ENCODE results near the gene MAGEH1.
"Not testable (repeated sequence)": the region's sequence is repeated elsewhere in the genome, so short reads cannot be mapped to it uniquely, and the experiment has no call there.

Gene MAGEH1

GRCh38 chrX:55451990-55452832, at the start of gene MAGEH1:
Gene MAGEH1, plus strand, starts transcription at chrX:55452127. Its CDS starts 248 bp downstream, at chrX:55452375.
- TF ChIP-seq CTCF (IDR thresholded peaks at IDR 0.05; ENCODE audit: insufficient read depth, missing control alignments) = no peak
- DNase-seq (ENCODE audit: insufficient read length, low spot score) = no peak
- FAIRE-seq = no peak

GRCh38 chrX:55427079-55427478, 24.8 kb upstream of the MAGEH1 start:
- not testable (repeated sequence) for FAIRE-seq; DNase-seq (ENCODE audit: insufficient read length, low spot score)

GRCh38 chrX:55443468-55443867, 8.5 kb upstream of the MAGEH1 start:
- not testable (repeated sequence) for DNase-seq (ENCODE audit: insufficient read length, low spot score); FAIRE-seq

- no peak for TF ChIP-seq CTCF (IDR thresholded peaks at IDR 0.05; ENCODE audit: insufficient read depth, missing control alignments)
- DNase-seq (ENCODE audit: insufficient read length, low spot score) = no peak
- FAIRE-seq = no peak
Measured at GRCh38 chrX:55450259-55450658, 1.7 kb upstream of the MAGEH1 start.

GRCh38 chrX:55451141-55451540, 786 bp upstream of the MAGEH1 start:
- TF ChIP-seq CTCF (IDR thresholded peaks at IDR 0.05; ENCODE audit: insufficient read depth, missing control alignments) = no peak
- no peak for DNase-seq (ENCODE audit: insufficient read length, low spot score)
- no peak for FAIRE-seq

- DNase-seq (ENCODE audit: insufficient read length, low spot score) (no peak), FAIRE-seq (no peak)
- no peak for TF ChIP-seq CTCF (IDR thresholded peaks at IDR 0.05; ENCODE audit: insufficient read depth, missing control alignments)
Measured at GRCh38 chrX:55451626-55451989, 319 bp upstream of the MAGEH1 start.

- DNase-seq (ENCODE audit: insufficient read length, low spot score) (no peak), FAIRE-seq (no peak)
- no peak for TF ChIP-seq CTCF (IDR thresholded peaks at IDR 0.05; ENCODE audit: insufficient read depth, missing control alignments)
Measured at GRCh38 chrX:55452833-55453124, 852 bp downstream of the MAGEH1 start.

- DNase-seq (ENCODE audit: insufficient read length, low spot score); FAIRE-seq: not testable (repeated sequence)
Measured at GRCh38 chrX:55455708-55456107, 3.8 kb downstream of the MAGEH1 start.

GRCh38 chrX:55459426-55459825, 7.5 kb downstream of the MAGEH1 start:
- not testable (repeated sequence) for FAIRE-seq; DNase-seq (ENCODE audit: insufficient read length, low spot score)

GRCh38 chrX:55459926-55460325, 8.0 kb downstream of the MAGEH1 start:
- DNase-seq (ENCODE audit: insufficient read length, low spot score); FAIRE-seq: not testable (repeated sequence)

- not testable (repeated sequence) for FAIRE-seq; DNase-seq (ENCODE audit: insufficient read length, low spot score)
Measured at GRCh38 chrX:55464050-55464449, 12.1 kb downstream of the MAGEH1 start.

GRCh38 chrX:55465108-55465507, 13.2 kb downstream of the MAGEH1 start:
- FAIRE-seq = not testable (repeated sequence)

GRCh38 chrX:55465791-55466190, 13.9 kb downstream of the MAGEH1 start:
- not testable (repeated sequence) for FAIRE-seq; DNase-seq (ENCODE audit: insufficient read length, low spot score)

More at GRCh38 chrX:55465108-55465507, 13.2 kb downstream of the MAGEH1 start:
- DNase-seq (ENCODE audit: insufficient read length, low spot score) = not testable (repeated sequence)

GRCh38 chrX:55479956-55480355, 28.0 kb downstream of the MAGEH1 start:
- not testable (repeated sequence) for FAIRE-seq; DNase-seq (ENCODE audit: insufficient read length, low spot score)

All from D721Med (cell line).